OCI-LY3 (cell line): ENCODE results near the gene PAN2.
"Not testable (repeated sequence)": the region's sequence is repeated elsewhere in the genome, so short reads cannot be mapped to it uniquely, and the experiment has no call there.

ENCODE experiments used
- H2AFZ ChIP-seq: fragments of 200-600, 300-600 bp; shearing (Covaris generic); 2 replicates; pipeline ENCODE4 v1.6.0; 2014; ENCODE audit warnings: antibody characterized with exemption, low read depth, low read length
- H3K27ac ChIP-seq: fragments of 200-600, 300-600 bp; sonication (generic); 2 replicates; pipeline ENCODE4 v1.5.1; 2014; ENCODE audit warnings: mild to moderate bottlenecking, low read length, moderate library complexity, mixed read lengths
- H3K27me3 ChIP-seq: fragments of 200-600, 300-600 bp; sonication (generic); 2 replicates; pipeline ENCODE4 v1.6.1; 2014; ENCODE audit warnings: low read depth, low read length, mixed read lengths
- H3K36me3 ChIP-seq: fragments of 200-600, 300-600 bp; sonication (generic); replicated peaks from 2 replicates; pipeline ENCODE3; 2014; ENCODE audit warnings: low read depth, low read length, mixed read lengths
- H3K4me1 ChIP-seq: fragments of 300-600, 200-600 bp; sonication (generic); 2 replicates; pipeline ENCODE4 v1.6.1; 2014; ENCODE audit warnings: low read length, mixed read lengths
- H3K4me2 ChIP-seq: fragments of 200-600, 300-600 bp; sonication (generic); 2 replicates; pipeline ENCODE4 v1.6.1; 2014; ENCODE audit warnings: low read length, mixed read lengths
- H3K4me3 ChIP-seq: fragments of 300-600, 200-600 bp; sonication (generic); 2 replicates; pipeline ENCODE4 v1.5.1; 2014; ENCODE audit warnings: antibody characterized with exemption, mild to moderate bottlenecking, low read length, moderate library complexity
- H3K79me2 ChIP-seq: fragments of 300-600, 200-600 bp; shearing (Covaris generic); 2 replicates; pipeline ENCODE4 v1.6.1; 2014; ENCODE audit warnings: mild to moderate bottlenecking, low read length, mixed read lengths
- H3K9ac ChIP-seq: fragments of 300-600, 200-600 bp; shearing (Covaris generic); 2 replicates; pipeline ENCODE4 v1.6.0; 2014; ENCODE audit warnings: mild to moderate bottlenecking, low read length, moderate library complexity
- H3K9me3 ChIP-seq: fragments of 200-600, 300-600 bp; shearing (Covaris generic); 2 replicates; pipeline ENCODE4 v1.6.1; 2014; ENCODE audit warnings: low read length, mixed read lengths; ENCODE audit not compliant: insufficient read depth
- H4K20me1 ChIP-seq: fragments of 200-600, 300-600 bp; sonication (generic); 2 replicates; pipeline ENCODE4 v1.6.1; 2016; ENCODE audit warnings: low read length, mixed read lengths; ENCODE audit not compliant: insufficient read depth
- CTCF ChIP-seq: fragments of 200-600, 300-600 bp; sonication (generic); IDR thresholded peaks from 2 replicates; pipeline ENCODE4 v1.5.1; 2014; ENCODE audit warnings: antibody characterized with exemption, low read length, low read depth
- EZH2phosphoT487 ChIP-seq: fragments of 200-600 bp; shearing (Covaris generic); IDR thresholded peaks from 2 replicates; pipeline ENCODE4 v1.6.1; 2018; ENCODE audit warnings: antibody characterized with exemption, mixed run types, low read depth

The PAN2 gene

DNA sequence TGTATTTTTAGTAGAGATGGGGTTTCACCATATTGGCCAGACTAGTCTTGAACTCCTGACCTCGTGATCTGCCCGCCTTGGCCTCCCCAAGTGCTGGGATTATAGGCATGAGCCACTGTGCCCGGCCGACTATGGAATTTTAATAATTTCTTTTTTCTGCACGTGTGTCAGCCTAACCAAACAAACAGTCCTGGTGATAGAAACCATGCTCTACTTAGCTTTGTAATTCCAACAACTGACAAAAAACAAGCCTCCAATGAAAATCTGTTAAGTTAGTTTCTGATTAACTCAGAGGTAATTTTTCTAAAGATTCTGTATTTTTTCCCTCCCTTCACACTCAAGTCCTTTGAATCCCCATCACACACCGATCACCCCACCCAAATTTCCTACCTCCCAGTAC lies 51.8 kb downstream of the PAN2 start:
- Histone ChIP-seq H3K4me2 (no peak overlapping the region), H3K9me3 (no peaks in the 10 kb centered on the region), H3K36me3 (peaks cover 35% of the 10 kb centered on the region), H3K4me3 (no peak overlapping the region), H4K20me1 (no peaks in the 10 kb centered on the region), H3K4me1 (no peaks in the 10 kb centered on the region), H3K9ac (no peak overlapping the region), H3K27ac (no peak overlapping the region), H3K27me3 (no peaks in the 10 kb centered on the region), H2AFZ (no peak overlapping the region), H3K79me2 (no peaks in the 10 kb centered on the region; the same call in 1 of the 2 replicates)
- TF ChIP-seq CTCF, result no peak
- no peak for TF ChIP-seq EZH2phosphoT487

DNA sequence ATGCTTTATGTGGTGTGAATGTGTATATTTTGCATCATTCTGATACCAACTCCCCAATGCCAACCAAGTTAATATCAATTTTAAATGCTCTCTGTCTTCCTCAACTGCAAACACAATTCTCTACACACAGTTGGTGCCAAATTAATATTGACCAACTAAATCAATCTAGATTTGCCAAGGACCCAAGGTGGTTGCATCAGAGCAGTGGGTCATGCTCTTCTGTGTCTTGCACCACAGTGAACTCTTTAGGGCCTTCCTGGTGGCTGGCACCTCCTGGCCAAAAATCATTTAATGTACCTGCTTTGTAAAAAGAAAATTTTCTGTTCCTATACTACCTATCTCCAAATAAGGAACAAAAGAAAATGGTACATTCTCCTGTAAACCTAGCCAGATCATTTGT lies 53.0 kb downstream of the PAN2 start:
- TF ChIP-seq CTCF (no peak), EZH2phosphoT487 (no peak)
- H3K79me2 ChIP-seq, result no peaks in the 10 kb centered on the region
- H3K27ac ChIP-seq, result no peak overlapping the region

DNA sequence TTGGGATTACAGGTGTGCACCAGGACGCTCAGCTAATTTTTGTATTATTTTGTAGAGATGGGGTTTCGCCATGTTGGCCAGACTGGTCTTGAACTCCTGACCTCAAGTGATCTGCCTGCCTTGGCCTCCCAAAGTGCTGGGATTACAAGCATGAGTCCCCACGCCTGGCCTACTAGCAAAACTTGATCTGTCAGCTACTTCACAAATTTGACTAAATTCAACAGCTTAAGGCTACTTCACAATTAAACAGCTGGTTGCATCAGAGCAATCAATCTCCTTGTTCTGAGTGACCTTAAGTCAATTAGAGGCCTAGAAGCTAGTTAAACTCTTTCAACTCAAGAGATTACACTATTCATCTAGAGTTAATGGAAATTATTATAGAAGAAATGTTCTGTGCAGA lies 54.9 kb downstream of the PAN2 start:
- no peak for TF ChIP-seq EZH2phosphoT487
- H3K36me3 ChIP-seq, result peaks cover 43% of the 10 kb centered on the region
- H3K79me2 ChIP-seq, result no peaks in the 10 kb centered on the region
- H3K27ac ChIP-seq, result no peak overlapping the region
- no peak overlapping the region for H3K4me2 ChIP-seq
- H3K9ac ChIP-seq, result no peak overlapping the region
- H2AFZ ChIP-seq, result no peak overlapping the region
- H3K9me3 ChIP-seq, result no peaks in the 10 kb centered on the region
- H4K20me1 ChIP-seq, result no peaks in the 10 kb centered on the region
- no peaks in the 10 kb centered on the region for H3K4me1 ChIP-seq
- no peak overlapping the region for H3K4me3 ChIP-seq
- H3K27me3 ChIP-seq, result no peaks in the 10 kb centered on the region

More for the DNA sequence above, 53.0 kb downstream of the PAN2 start:
- no peak overlapping the region for H3K9ac ChIP-seq
- no peaks in the 10 kb centered on the region for H3K27me3 ChIP-seq
- no peaks in the 10 kb centered on the region for H3K4me1 ChIP-seq
- no peak overlapping the region for H3K4me3 ChIP-seq
- peaks cover 35% of the 10 kb centered on the region for H3K36me3 ChIP-seq
- no peaks in the 10 kb centered on the region for H4K20me1 ChIP-seq
- H3K4me2 ChIP-seq, result no peak overlapping the region
- no peak overlapping the region for H2AFZ ChIP-seq
- no peaks in the 10 kb centered on the region for H3K9me3 ChIP-seq

GRCh38 chr12:56274299-56274698 lies 59.5 kb downstream of the PAN2 start:
- Histone ChIP-seq H2AFZ (no peak overlapping the region), H3K4me2 (no peak overlapping the region), H3K27ac (no peak overlapping the region), H3K27me3 (no peaks in the 10 kb centered on the region), H3K36me3 (peaks cover 37% of the 10 kb centered on the region), H3K9me3 (no peaks in the 10 kb centered on the region), H3K4me1 (no peaks in the 10 kb centered on the region), H3K9ac (no peak overlapping the region), H4K20me1 (no peaks in the 10 kb centered on the region; the same call in 1 of the 2 replicates), H3K79me2 (no peaks in the 10 kb centered on the region), H3K4me3 (no peak overlapping the region)
- no peak for TF ChIP-seq EZH2phosphoT487
- no peak for TF ChIP-seq CTCF

DNA sequence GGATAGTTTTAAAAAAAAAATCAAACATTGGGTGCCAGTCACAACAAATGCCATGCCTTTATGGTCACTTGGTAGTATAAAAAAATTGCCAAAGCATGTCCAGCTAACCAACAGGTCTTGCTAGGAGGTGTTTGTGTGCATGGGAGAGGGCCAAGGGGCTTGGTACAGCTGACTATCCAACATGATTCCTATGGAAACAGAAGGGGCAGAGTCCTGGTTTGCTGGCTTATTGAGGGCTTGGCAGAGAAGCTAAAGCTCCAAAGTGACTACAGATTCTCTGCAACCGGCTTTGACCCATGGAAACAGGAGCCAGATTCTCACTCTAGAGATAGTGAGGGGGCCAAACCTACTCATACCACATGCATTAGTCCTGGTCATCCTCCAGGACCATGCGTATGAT lies 61.3 kb downstream of the PAN2 start:
- H3K36me3 ChIP-seq, result peaks cover 36% of the 10 kb centered on the region
- not testable (repeated sequence) for H3K9me3 ChIP-seq, H3K4me3 ChIP-seq, H4K20me1 ChIP-seq, H3K4me2 ChIP-seq, H3K79me2 ChIP-seq, H3K27ac ChIP-seq, H3K27me3 ChIP-seq, H3K9ac ChIP-seq, H2AFZ ChIP-seq, H3K4me1 ChIP-seq
